ENCODE measurements around the gene AFAP1L2. TPM values are rescaled to one million over a fixed set of nuclear protein-coding genes. Genes with fewer than 3 reads are reported as not detected.

AFAP1L2 gene
- total RNA-seq, 2 donors from 2014 or later: 16.1 to 34.1 TPM

- peak overlapping the region in 1 of 2 donors; percentile 4 for H3K27ac ChIP-seq
- DNase-seq (ENCODE audit: low spot score): no peak
- no peaks in the 10 kb centered on the region for H3K36me3 ChIP-seq
- H3K4me3 ChIP-seq: no peak overlapping the region
- intact Hi-C loops (cut with DNase I): loop anchor here (5.0 to 10.0 kb wide), 3 partner anchors 43 to 225 kb away; partner anchors contain the start of genes CCDC186 and TDRD1
- no peaks in the 10 kb centered on the region for H3K27me3 ChIP-seq (replicated peaks; ENCODE audit: insufficient read depth)
- H3K9me3 ChIP-seq: no peaks in the 10 kb centered on the region
- 36% methylated on average over 3 of the region's 3 CpGs for WGBS
- TF ChIP-seq POLR2AphosphoS5 (IDR thresholded peaks at IDR 0.05) (no peak), POLR2A (IDR thresholded peaks at IDR 0.05) (no peak)
- TF ChIP-seq, protein P1, sequence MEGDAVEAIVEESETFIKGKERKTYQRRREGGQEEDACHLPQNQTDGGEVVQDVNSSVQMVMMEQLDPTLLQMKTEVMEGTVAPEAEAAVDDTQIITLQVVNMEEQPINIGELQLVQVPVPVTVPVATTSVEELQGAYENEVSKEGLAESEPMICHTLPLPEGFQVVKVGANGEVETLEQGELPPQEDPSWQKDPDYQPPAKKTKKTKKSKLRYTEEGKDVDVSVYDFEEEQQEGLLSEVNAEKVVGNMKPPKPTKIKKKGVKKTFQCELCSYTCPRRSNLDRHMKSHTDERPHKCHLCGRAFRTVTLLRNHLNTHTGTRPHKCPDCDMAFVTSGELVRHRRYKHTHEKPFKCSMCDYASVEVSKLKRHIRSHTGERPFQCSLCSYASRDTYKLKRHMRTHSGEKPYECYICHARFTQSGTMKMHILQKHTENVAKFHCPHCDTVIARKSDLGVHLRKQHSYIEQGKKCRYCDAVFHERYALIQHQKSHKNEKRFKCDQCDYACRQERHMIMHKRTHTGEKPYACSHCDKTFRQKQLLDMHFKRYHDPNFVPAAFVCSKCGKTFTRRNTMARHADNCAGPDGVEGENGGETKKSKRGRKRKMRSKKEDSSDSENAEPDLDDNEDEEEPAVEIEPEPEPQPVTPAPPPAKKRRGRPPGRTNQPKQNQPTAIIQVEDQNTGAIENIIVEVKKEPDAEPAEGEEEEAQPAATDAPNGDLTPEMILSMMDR (IDR thresholded peaks at IDR 0.05): no peak
- H3K4me1 ChIP-seq (replicated peaks): no peaks in the 10 kb centered on the region
Observed at GRCh38 chr10:114400091-114400490, 4.2 kb downstream of the AFAP1L2 start.

GRCh38 chr10:114399576-114399975, 4.7 kb downstream of the AFAP1L2 start:
- WGBS: 83% methylated on average over 6 of the region's 6 CpGs
- no peaks in the 10 kb centered on the region for H3K36me3 ChIP-seq
- TF ChIP-seq, protein P1 (IDR thresholded peaks at IDR 0.05): no peak
- no peak for TF ChIP-seq POLR2AphosphoS5 (IDR thresholded peaks at IDR 0.05)
- TF ChIP-seq POLR2A (IDR thresholded peaks at IDR 0.05): no peak
- H3K27ac ChIP-seq: peak overlapping the region in 1 of 2 donors; percentile 4
- intact Hi-C loops (cut with DNase I): no loop called here
- H3K4me1 ChIP-seq (replicated peaks): no peaks in the 10 kb centered on the region
- DNase-seq (ENCODE audit: low spot score): no peak
- H3K27me3 ChIP-seq (replicated peaks; ENCODE audit: insufficient read depth): no peaks in the 10 kb centered on the region
- no peak overlapping the region for H3K4me3 ChIP-seq
- no peaks in the 10 kb centered on the region for H3K9me3 ChIP-seq

- no peak for DNase-seq (ENCODE audit: low spot score)
- H3K4me1 ChIP-seq (replicated peaks): no peaks in the 10 kb centered on the region
- H3K4me3 ChIP-seq: no peak overlapping the region
- WGBS: 89% methylated on average over 8 of the region's 10 CpGs
- intact Hi-C loops (cut with DNase I): no loop called here
- TF ChIP-seq POLR2A (IDR thresholded peaks at IDR 0.05) (no peak), POLR2AphosphoS5 (IDR thresholded peaks at IDR 0.05) (no peak)
- TF ChIP-seq, protein P1 (IDR thresholded peaks at IDR 0.05): no peak
- H3K27me3 ChIP-seq (replicated peaks; ENCODE audit: insufficient read depth): no peaks in the 10 kb centered on the region
- H3K9me3 ChIP-seq: no peaks in the 10 kb centered on the region
- no peaks in the 10 kb centered on the region for H3K36me3 ChIP-seq
- H3K27ac ChIP-seq: peak overlapping the region in 1 of 2 donors; percentile 6
Observed at GRCh38 chr10:114398587-114399331, 5.5 kb downstream of the AFAP1L2 start.

- intact Hi-C loops (cut with DNase I): no loop called here
- no peaks in the 10 kb centered on the region for H3K27me3 ChIP-seq (replicated peaks; ENCODE audit: insufficient read depth)
- no peak overlapping the region for H3K4me3 ChIP-seq
- no peaks in the 10 kb centered on the region for H3K9me3 ChIP-seq
- no peak for TF ChIP-seq POLR2A (IDR thresholded peaks at IDR 0.05)
- TF ChIP-seq POLR2AphosphoS5 (IDR thresholded peaks at IDR 0.05): no peak
- TF ChIP-seq, protein P1 (IDR thresholded peaks at IDR 0.05): no peak
- no peaks in the 10 kb centered on the region for H3K36me3 ChIP-seq
- H3K4me1 ChIP-seq (replicated peaks): no peaks in the 10 kb centered on the region
- WGBS: 56% methylated on average over 6 of the region's 6 CpGs
- no peak for DNase-seq (ENCODE audit: low spot score)
- H3K27ac ChIP-seq: peak overlapping the region; percentile 21 to 26
Observed at GRCh38 chr10:114397651-114398145, 6.6 kb downstream of the AFAP1L2 start.

DNA sequence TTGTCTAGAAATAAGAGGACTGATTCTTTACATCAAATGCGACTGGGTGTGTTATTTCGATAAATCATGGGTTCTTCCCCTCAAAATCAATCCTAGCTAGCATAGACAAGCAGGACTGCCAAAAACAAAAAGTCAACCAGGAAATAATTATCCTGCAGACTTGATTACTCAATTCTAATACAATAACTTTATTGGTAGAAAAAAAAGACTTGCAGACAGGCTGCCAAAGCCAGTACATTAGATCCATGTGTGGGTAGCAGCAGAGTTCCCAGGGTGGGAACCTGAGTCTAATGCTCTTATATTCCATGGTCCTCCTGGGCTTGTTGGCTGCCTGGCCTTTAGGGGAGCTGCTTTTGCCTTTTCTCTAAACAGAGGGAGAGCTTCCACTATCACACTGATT, 7.8 kb downstream of the AFAP1L2 start:
- intact Hi-C loops (cut with DNase I): no loop called here
- 84% methylated on average over 2 of the region's 2 CpGs for WGBS
- Histone ChIP-seq H3K9me3 (no peaks in the 10 kb centered on the region), H3K4me1 (replicated peaks) (no peaks in the 10 kb centered on the region), H3K27me3 (replicated peaks; ENCODE audit: insufficient read depth) (no peaks in the 10 kb centered on the region), H3K27ac (no peak overlapping the region), H3K4me3 (no peak overlapping the region), H3K36me3 (no peaks in the 10 kb centered on the region)
- DNase-seq (ENCODE audit: low spot score): no peak
- no peak for TF ChIP-seq POLR2AphosphoS5 (IDR thresholded peaks at IDR 0.05)

Data from prostate gland (tissue), 2 donors.